Thyroid gland (tissue), 4 donors: ENCODE measurements around the gene OR10T2.

Source experiments
- POLR2A ChIP-seq, 2 donors: fragments of 450-650 bp; IDR thresholded peaks; one replicate each; pipeline ENCODE4 v1.6.1; 2017; ENCODE audit warnings: antibody characterized with exemption in 2 of 2, mild to moderate bottlenecking in 2 of 2, moderate library complexity in 1 of 2
- TF ChIP-seq, protein P1 (sequence below), 6 experiments: fragments of 200-600 bp in 3 of 6; fragments of 450-650 bp in 3 of 6; sonication (generic) in 3 of 6; IDR thresholded peaks; one replicate each; pipeline ENCODE4 v1.5.1; 2016 to 2019; ENCODE audit warnings: antibody characterized with exemption in 6 of 6, mild to moderate bottlenecking in 2 of 6, inconsistent platforms in 1 of 6, moderate library complexity in 1 of 6

GRCh38 chr1:158393476-158393875 lies 5.8 kb downstream of the OR10T2 start:
- TF ChIP-seq, protein P1, sequence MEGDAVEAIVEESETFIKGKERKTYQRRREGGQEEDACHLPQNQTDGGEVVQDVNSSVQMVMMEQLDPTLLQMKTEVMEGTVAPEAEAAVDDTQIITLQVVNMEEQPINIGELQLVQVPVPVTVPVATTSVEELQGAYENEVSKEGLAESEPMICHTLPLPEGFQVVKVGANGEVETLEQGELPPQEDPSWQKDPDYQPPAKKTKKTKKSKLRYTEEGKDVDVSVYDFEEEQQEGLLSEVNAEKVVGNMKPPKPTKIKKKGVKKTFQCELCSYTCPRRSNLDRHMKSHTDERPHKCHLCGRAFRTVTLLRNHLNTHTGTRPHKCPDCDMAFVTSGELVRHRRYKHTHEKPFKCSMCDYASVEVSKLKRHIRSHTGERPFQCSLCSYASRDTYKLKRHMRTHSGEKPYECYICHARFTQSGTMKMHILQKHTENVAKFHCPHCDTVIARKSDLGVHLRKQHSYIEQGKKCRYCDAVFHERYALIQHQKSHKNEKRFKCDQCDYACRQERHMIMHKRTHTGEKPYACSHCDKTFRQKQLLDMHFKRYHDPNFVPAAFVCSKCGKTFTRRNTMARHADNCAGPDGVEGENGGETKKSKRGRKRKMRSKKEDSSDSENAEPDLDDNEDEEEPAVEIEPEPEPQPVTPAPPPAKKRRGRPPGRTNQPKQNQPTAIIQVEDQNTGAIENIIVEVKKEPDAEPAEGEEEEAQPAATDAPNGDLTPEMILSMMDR (IDR thresholded peaks at IDR 0.05) = no peak
- TF ChIP-seq POLR2A (IDR thresholded peaks at IDR 0.05) = no peak
